Pancreas (tissue), 10 donors: ENCODE results near the gene MIEF1. TPM values are rescaled to one million over a fixed set of nuclear protein-coding genes. Genes with fewer than 3 reads are reported as not detected.

Source experiments
- ATAC-seq, 4 donors: fragments of 200-7000 bp; cut with Tn5 transposase; one replicate each; pipeline versions ENCODE4 v1.8.0 to v1.9.1; 2020; ENCODE audit warnings: mild to moderate bottlenecking in 4 of 4, moderate library complexity in 4 of 4
- DNase-seq, 6 donors: peaks; one replicate each; pipeline ENCODE4 v3.0.0-alpha.2; 2020
- FAIRE-seq: peaks from 2 replicates; lab custom pipeline; 2012; peaks lifted over from hg19 to GRCh38; lab: Jason Lieb, UNC
- H3K27ac ChIP-seq, 4 donors: fragments of 200-600 bp; sonication (generic); 1 replicate in 3 of 4; 2 replicates in 1 of 4; pipeline versions ENCODE4 v1.5.0 to v1.8.0; 2020
- H3K27me3 ChIP-seq, 4 donors: fragments of 200-600 bp; one replicate each; pipeline ENCODE4 v1.8.0; 2021
- H3K36me3 ChIP-seq, 3 donors: fragments of 200-600 bp; sonication (generic) in 1 of 3; one replicate each; pipeline versions ENCODE4 v1.5.0 to v1.8.0; 2020 to 2021
- H3K4me1 ChIP-seq, 3 donors: fragments of 200-600 bp; one replicate each; pipeline ENCODE4 v1.8.0; 2021
- H3K4me3 ChIP-seq, 4 donors: fragments of 200-600 bp; sonication (generic) in 2 of 4; one replicate each; pipeline versions ENCODE4 v1.5.0 to v1.8.0; 2020 to 2021
- H3K9me3 ChIP-seq, 4 donors: fragments of 200-600 bp; one replicate each; pipeline ENCODE4 v1.8.0; 2021
- CTCF ChIP-seq, 4 donors: fragments of 200-600 bp; sonication (generic) in 3 of 4; IDR thresholded peaks; one replicate each; pipeline versions ENCODE4 v1.5.0 to v1.8.0; 2021; ENCODE audit warnings: antibody characterized with exemption in 4 of 4
- WGBS, 2 donors: extraction: QIAGEN DNeasy Blood & Tissue Kit; methylation state at CpG; one replicate each; pipeline ENCODE4 v1.1.7; 2013; 5-methylcytosine and 5-hydroxymethylcytosine counted together
- intact Hi-C, 3 donors: fragments of 100-400 bp; cut with DNase I; formaldehyde crosslinking; loops; one replicate each; pipeline versions ENCODE4 v1.11.1 to v1.14.2; 2022
- polyA plus RNA-seq, 2 donors: library from polyadenylated mRNA; stranded (reverse); fragments of 200-250 nt; gene quantifications; one replicate each; pipeline ENCODE4 v1.2.3, GENCODE V29; 2013
- total RNA-seq, 6 donors: library from RNA; stranded (reverse); fragmentation: NEBNext Ultra II Directional in 4 of 6; extraction: Animal tissue kit (Norgen Biotek cat#: 25700) in 4 of 6; gene quantifications; one replicate each; pipeline versions ENCODE4 v1.2.1 to v1.2.4, GENCODE V29; 2021 to 2023
- donor health status: healthy with polysubstance abuse.
- donor health status: DM: no; HTN: no; CAD: no; lungs with moderate emphysema.
- donor health status: DM: no; HTN: no; CAD: no.
- donor health status: control.
- donor health status: control.
- donor health status: Bipolar disorder and iron deficiency.
- donor health status: DM: yes; HTN: yes; CAD: no.
- donor health status: DM: no; HTN: no; CAD: no.
- donor health status: DM: no; HTN: no; CAD: no.
- donor health status: DM: yes; HTN: yes; CAD: no.

MIEF1 gene
- total and polyA plus RNA-seq, 8 donors: 6.3 to 15.1 (median 11.1) TPM

GRCh38 chr22:39534591-39535356 is 32.7 kb downstream of the MIEF1 start:
- FAIRE-seq (no peak), DNase-seq (peak; percentile 73 to 97 (median 88)), ATAC-seq (peak; percentile 38 to 55 (median 47))
- Histone ChIP-seq H3K4me3 (no peak overlapping the region), H3K27ac (peak overlapping the region in 2 of 4 donors; percentile 32 to 41), H3K36me3 (no peaks in the 10 kb centered on the region), H3K4me1 (peaks cover 3 to 22% (median 14%) of the 10 kb centered on the region in 3 donors), H3K27me3 (no peaks in the 10 kb centered on the region), H3K9me3 (no peaks in the 10 kb centered on the region)
- TF ChIP-seq CTCF (IDR thresholded peaks at IDR 0.05): peak; percentile 78 to 95 (median 91)
- WGBS, 2 donors: 6 to 7% methylated on average over 41 of the region's 41 CpGs
- intact Hi-C loops: loop anchor here in 2 of 3 donors (5.0 kb wide), 2 partner anchors 488 to 493 kb away; no protein-coding TSS in a partner anchor

GRCh38 chr22:39535357-39535725 is 33.3 kb downstream of the MIEF1 start:
- DNase-seq: peak in 2 of 6 donors; percentile 11 to 35
- no peak for TF ChIP-seq CTCF (IDR thresholded peaks at IDR 0.05)
- no peaks in the 10 kb centered on the region for H3K27me3 ChIP-seq
- 35 to 39% methylated on average over 13 of the region's 13 CpGs for WGBS, 2 donors
- H3K27ac ChIP-seq: no peak overlapping the region
- no peak overlapping the region for H3K4me3 ChIP-seq
- ATAC-seq: no peak
- peaks cover 3 to 16% (median 10%) of the 10 kb centered on the region in 3 donors for H3K4me1 ChIP-seq
- no peak for FAIRE-seq
- intact Hi-C loops: loop anchor here in 2 of 3 donors (5.0 kb wide), 2 partner anchors 487 to 492 kb away; no protein-coding TSS in a partner anchor
- no peaks in the 10 kb centered on the region for H3K36me3 ChIP-seq
- no peaks in the 10 kb centered on the region for H3K9me3 ChIP-seq

- Histone ChIP-seq H3K27ac (no peak overlapping the region), H3K4me1 (peaks cover 3 to 10% (median 9%) of the 10 kb centered on the region in 3 donors), H3K36me3 (no peaks in the 10 kb centered on the region), H3K9me3 (no peaks in the 10 kb centered on the region), H3K4me3 (no peak overlapping the region), H3K27me3 (no peaks in the 10 kb centered on the region)
- no peak for TF ChIP-seq CTCF (IDR thresholded peaks at IDR 0.05)
- peak in 2 of 6 donors; percentile 11 to 20 for DNase-seq
- intact Hi-C loops: loop anchor here in 2 of 3 donors (5.0 kb wide), 2 partner anchors 486 to 491 kb away; no protein-coding TSS in a partner anchor
- no peak for ATAC-seq
- WGBS, 2 donors: 75 to 78% methylated on average over 14 to 15 of the region's 15 CpGs
- no peak for FAIRE-seq
Measured at GRCh38 chr22:39535831-39536449, 33.9 kb downstream of the MIEF1 start.

GRCh38 chr22:39536711-39537110 is 34.6 kb downstream of the MIEF1 start:
- Histone ChIP-seq H3K36me3 (no peaks in the 10 kb centered on the region), H3K9me3 (no peaks in the 10 kb centered on the region), H3K27ac (no peak overlapping the region), H3K4me1 (peaks cover 1 to 3% (median 2%) of the 10 kb centered on the region in 3 donors), H3K27me3 (no peaks in the 10 kb centered on the region), H3K4me3 (no peak overlapping the region)
- FAIRE-seq: no peak
- intact Hi-C loops: loop anchor here in 2 of 3 donors (5.0 kb wide), 2 partner anchors 486 to 491 kb away; no protein-coding TSS in a partner anchor
- no peak for TF ChIP-seq CTCF (IDR thresholded peaks at IDR 0.05)
- 44 to 56% methylated on average over 8 of the region's 8 CpGs for WGBS, 2 donors
- ATAC-seq: no peak
- no peak for DNase-seq
